ENCODE results near the gene TBL1X. TPM values are rescaled to one million over a fixed set of nuclear protein-coding genes. Genes with fewer than 3 reads are reported as not detected.
"Not testable (repeated sequence)": the region's sequence is repeated elsewhere in the genome, so short reads cannot be mapped to it uniquely, and the experiment has no call there.

The TBL1X gene
- total and polyA plus RNA-seq, 2 experiments from 2014 or later: 21.8 to 29.9 TPM

DNA sequence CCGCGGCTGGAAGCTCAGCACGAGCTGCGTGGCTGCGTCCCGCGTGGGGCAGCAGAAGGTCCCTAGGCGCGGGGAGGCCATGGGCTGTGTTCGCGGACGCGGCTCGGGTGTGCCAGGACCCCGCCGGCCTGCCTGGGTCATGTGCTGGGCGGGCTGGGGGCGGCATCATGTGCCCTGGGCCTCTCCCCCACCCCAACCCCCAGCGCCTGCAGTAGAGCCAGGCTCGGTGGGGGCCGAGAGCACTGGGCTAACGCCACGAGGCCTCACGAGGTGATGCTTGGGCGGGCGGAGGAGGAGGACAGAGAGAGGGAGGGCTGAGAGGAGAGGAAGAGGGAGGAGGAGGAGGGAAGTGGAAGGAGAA, 300.9 kb downstream of the TBL1X start, which contains the start of gene GPR143:
GPR143 (minus strand) TSS at position 111 of the 361 bp plus-strand sequence; CDS start at position 81, 30 bp downstream.
- Histone ChIP-seq H3K27me3 (peaks cover 15% of the 10 kb centered on the region), H3K9me3 (ENCODE audit: low read depth) (no peaks in the 10 kb centered on the region), H3K36me3 (no peaks in the 10 kb centered on the region), H3K4me1 (ENCODE audit: low read depth) (no peaks in the 10 kb centered on the region), H3K27ac (no peak within 1 kb of the TSS), H3K4me3 (no peak within 1 kb of the TSS)
- no peak for DNase-seq (ENCODE audit: low read depth in 1 of 2, low spot score in 1 of 2)
- TF ChIP-seq, protein P1, sequence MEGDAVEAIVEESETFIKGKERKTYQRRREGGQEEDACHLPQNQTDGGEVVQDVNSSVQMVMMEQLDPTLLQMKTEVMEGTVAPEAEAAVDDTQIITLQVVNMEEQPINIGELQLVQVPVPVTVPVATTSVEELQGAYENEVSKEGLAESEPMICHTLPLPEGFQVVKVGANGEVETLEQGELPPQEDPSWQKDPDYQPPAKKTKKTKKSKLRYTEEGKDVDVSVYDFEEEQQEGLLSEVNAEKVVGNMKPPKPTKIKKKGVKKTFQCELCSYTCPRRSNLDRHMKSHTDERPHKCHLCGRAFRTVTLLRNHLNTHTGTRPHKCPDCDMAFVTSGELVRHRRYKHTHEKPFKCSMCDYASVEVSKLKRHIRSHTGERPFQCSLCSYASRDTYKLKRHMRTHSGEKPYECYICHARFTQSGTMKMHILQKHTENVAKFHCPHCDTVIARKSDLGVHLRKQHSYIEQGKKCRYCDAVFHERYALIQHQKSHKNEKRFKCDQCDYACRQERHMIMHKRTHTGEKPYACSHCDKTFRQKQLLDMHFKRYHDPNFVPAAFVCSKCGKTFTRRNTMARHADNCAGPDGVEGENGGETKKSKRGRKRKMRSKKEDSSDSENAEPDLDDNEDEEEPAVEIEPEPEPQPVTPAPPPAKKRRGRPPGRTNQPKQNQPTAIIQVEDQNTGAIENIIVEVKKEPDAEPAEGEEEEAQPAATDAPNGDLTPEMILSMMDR (IDR thresholded peaks at IDR 0.05; ENCODE audit: low read depth, low read length): no peak

DNA sequence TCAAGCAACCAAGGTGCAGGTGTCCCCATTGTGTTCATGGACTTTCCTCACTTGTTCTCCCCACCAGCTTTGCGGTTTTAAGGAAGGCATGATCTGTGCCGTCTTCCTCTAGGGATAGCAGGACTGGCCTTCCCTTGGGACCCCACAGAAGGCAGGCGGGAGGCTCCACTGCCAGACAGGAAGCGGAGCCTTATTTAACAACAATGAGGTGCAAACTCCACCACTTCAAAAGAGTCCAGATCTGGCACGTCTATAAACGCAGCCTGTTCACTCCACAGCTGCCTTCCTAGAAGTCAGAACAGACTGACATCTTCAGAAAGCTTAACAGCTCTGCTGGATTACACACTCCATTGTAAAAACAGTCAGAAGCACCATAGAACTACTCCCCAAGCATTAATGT, 302.5 kb downstream of the TBL1X start:
- Histone ChIP-seq H3K36me3 (no peaks in the 10 kb centered on the region), H3K27me3 (peaks cover 15% of the 10 kb centered on the region), H3K4me1 (ENCODE audit: low read depth) (no peaks in the 10 kb centered on the region), H3K27ac (no peak overlapping the region), H3K9me3 (ENCODE audit: low read depth) (no peaks in the 10 kb centered on the region), H3K4me3 (no peak overlapping the region)
- TF ChIP-seq, protein P1 (IDR thresholded peaks at IDR 0.05; ENCODE audit: low read depth, low read length): no peak
- DNase-seq (ENCODE audit: low read depth in 1 of 2, low spot score in 1 of 2): peak in 1 of 2 donors; percentile 27

DNA sequence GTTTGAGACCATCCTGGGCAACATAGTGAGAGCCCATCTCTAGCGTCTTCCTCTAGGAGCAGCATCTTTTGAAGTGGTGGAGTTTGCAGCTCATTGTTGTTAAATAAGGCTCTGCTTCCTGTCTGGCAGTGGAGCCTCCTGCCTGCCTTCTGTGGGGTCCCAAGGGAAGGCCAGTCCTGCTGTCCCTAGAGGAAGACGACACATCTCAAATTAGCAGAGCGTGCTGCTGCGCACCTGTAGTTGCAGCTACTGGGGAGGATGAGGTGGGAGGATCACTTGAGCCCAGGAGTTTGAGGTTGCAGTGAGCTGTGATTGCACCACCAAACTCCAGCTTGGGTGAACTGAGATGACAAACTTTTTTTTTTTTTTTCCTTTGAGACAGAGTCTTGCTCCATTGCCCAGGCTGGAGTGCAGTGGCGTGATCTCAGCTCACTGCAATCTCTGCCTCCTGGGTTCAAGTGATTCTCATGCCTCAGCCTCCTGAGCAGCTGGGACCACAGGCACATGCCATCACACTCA, 303.5 kb downstream of the TBL1X start:
- not testable (repeated sequence) for H3K36me3 ChIP-seq

DNA sequence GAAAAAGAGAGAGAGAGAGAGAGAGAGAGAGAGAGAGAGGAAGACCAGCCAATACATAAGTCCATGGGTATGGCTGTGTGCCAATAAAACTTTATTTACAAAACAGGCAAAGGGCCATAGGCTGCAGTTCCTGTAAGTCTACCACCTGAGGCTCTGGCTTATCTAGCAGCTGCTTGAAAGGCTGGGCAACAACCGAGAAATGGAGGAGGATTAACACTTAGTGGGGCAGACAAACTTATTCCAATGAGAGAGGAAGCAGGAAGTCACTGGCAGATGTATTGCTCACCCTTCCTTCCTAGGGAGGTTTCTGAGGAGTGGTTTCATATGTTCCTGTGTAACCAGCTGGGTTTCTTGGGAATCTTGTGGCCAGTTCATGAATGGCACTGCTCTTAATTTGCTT, 305.5 kb downstream of the TBL1X start:
- TF ChIP-seq, protein P1 (IDR thresholded peaks at IDR 0.05; ENCODE audit: low read depth, low read length): no peak
- no peaks in the 10 kb centered on the region for H3K9me3 ChIP-seq (ENCODE audit: low read depth)
- H3K4me1 ChIP-seq (ENCODE audit: low read depth): no peaks in the 10 kb centered on the region
- DNase-seq (ENCODE audit: low read depth in 1 of 2, low spot score in 1 of 2): no peak
- no peak overlapping the region for H3K27ac ChIP-seq
- peaks cover 10% of the 10 kb centered on the region for H3K27me3 ChIP-seq
- no peak overlapping the region for H3K4me3 ChIP-seq
- H3K36me3 ChIP-seq: no peaks in the 10 kb centered on the region

More for the DNA sequence above, 303.5 kb downstream of the TBL1X start:
- not testable (repeated sequence) for H3K4me1 ChIP-seq (ENCODE audit: low read depth); H3K4me3 ChIP-seq; DNase-seq (ENCODE audit: low read depth in 1 of 2, low spot score in 1 of 2); H3K9me3 ChIP-seq (ENCODE audit: low read depth); H3K27ac ChIP-seq
- peaks cover 15% of the 10 kb centered on the region for H3K27me3 ChIP-seq

DNA sequence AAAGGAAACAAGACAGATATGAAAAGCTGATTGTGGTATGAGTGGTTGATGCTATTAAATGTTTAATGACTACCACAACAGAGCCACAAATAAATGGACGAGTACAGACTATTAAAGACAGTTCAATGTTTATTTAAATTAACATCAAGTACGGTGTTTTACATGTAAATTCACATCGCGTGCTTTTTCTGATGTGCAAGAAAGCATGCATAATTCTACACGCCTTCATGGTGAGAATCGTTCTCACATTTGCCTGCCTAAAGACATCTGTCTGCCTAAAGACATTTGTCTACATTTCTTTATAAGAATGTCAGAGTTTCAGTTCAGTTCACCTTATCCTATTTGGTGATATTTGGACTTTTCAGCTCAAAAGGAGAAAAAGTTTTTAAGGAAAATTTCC, 308.1 kb downstream of the TBL1X start:
- H3K4me3 ChIP-seq: no peak overlapping the region
- no peaks in the 10 kb centered on the region for H3K27me3 ChIP-seq
- no peak for DNase-seq (ENCODE audit: low read depth in 1 of 2, low spot score in 1 of 2)
- no peaks in the 10 kb centered on the region for H3K4me1 ChIP-seq (ENCODE audit: low read depth)
- no peaks in the 10 kb centered on the region for H3K9me3 ChIP-seq (ENCODE audit: low read depth)
- H3K36me3 ChIP-seq: no peaks in the 10 kb centered on the region
- no peak overlapping the region for H3K27ac ChIP-seq
- TF ChIP-seq, protein P1 (IDR thresholded peaks at IDR 0.05; ENCODE audit: low read depth, low read length): no peak

DNA sequence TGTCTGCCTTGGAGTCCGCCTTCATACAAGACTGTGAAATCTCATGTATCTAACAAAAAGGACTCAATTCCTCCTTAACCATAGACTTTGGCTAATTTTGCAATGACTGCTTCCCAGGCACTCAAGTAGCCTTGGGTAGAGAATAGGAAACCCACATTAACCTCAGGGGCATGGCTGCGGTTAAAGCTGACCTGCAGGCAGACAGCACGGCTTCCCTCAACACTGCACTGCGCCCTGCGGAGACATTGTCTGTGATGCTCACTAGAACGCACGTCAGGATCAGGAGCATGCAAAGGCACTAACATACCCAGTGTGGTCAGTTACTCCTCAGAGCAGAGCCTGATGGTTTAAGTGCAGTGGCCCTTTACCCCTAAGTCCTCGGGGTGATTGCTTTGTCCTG, 311.1 kb downstream of the TBL1X start:
- Histone ChIP-seq H3K36me3 (no peaks in the 10 kb centered on the region), H3K4me3 (no peak overlapping the region), H3K27me3 (no peaks in the 10 kb centered on the region), H3K27ac (no peak overlapping the region), H3K9me3 (ENCODE audit: low read depth) (no peaks in the 10 kb centered on the region), H3K4me1 (ENCODE audit: low read depth) (no peaks in the 10 kb centered on the region)
- DNase-seq (ENCODE audit: low read depth in 1 of 2, low spot score in 1 of 2): no peak
- TF ChIP-seq, protein P1 (IDR thresholded peaks at IDR 0.05; ENCODE audit: low read depth, low read length): no peak

Data from cardiac muscle cell (in vitro differentiated cells and primary cell).